ENCODE data around the gene RUFY4.

Gene RUFY4

GRCh38 chr2:218065239-218066006 is 3.6 kb upstream of the RUFY4 start:
- Histone ChIP-seq H3K4me1 (ENCODE audit: insufficient read depth, low read length) (no peaks in the 10 kb centered on the region), H3K9ac (ENCODE audit: low read depth, low read length) (no peak overlapping the region), H3K36me3 (ENCODE audit: insufficient read depth, low read length) (no peaks in the 10 kb centered on the region), H3K9me3 (ENCODE audit: control insufficient read depth, insufficient read depth, low read length) (no peaks in the 10 kb centered on the region)

- Histone ChIP-seq H3K9ac (ENCODE audit: low read depth, low read length) (no peak overlapping the region), H3K4me1 (ENCODE audit: insufficient read depth, low read length) (no peaks in the 10 kb centered on the region), H3K9me3 (ENCODE audit: control insufficient read depth, insufficient read depth, low read length) (no peaks in the 10 kb centered on the region), H3K36me3 (ENCODE audit: insufficient read depth, low read length) (no peaks in the 10 kb centered on the region)
Observed at GRCh38 chr2:218066926-218067515, 2.0 kb upstream of the RUFY4 start.

GRCh38 chr2:218067523-218067922 is 1.5 kb upstream of the RUFY4 start:
- H3K9me3 ChIP-seq (ENCODE audit: control insufficient read depth, insufficient read depth, low read length): no peaks in the 10 kb centered on the region
- H3K4me1 ChIP-seq (ENCODE audit: insufficient read depth, low read length): no peaks in the 10 kb centered on the region
- H3K36me3 ChIP-seq (ENCODE audit: insufficient read depth, low read length): no peaks in the 10 kb centered on the region
- no peak overlapping the region for H3K9ac ChIP-seq (ENCODE audit: low read depth, low read length)

GRCh38 chr2:218069606-218070300 is 700 bp downstream of the RUFY4 start:
- no peak overlapping the region for H3K9ac ChIP-seq (ENCODE audit: low read depth, low read length)
- no peaks in the 10 kb centered on the region for H3K36me3 ChIP-seq (ENCODE audit: insufficient read depth, low read length)
- H3K4me1 ChIP-seq (ENCODE audit: insufficient read depth, low read length): no peaks in the 10 kb centered on the region

GRCh38 chr2:218070587-218070986 is 1.5 kb downstream of the RUFY4 start:
- no peaks in the 10 kb centered on the region for H3K9me3 ChIP-seq (ENCODE audit: control insufficient read depth, insufficient read depth, low read length)
- H3K4me1 ChIP-seq (ENCODE audit: insufficient read depth, low read length): no peaks in the 10 kb centered on the region
- H3K36me3 ChIP-seq (ENCODE audit: insufficient read depth, low read length): no peaks in the 10 kb centered on the region
- H3K9ac ChIP-seq (ENCODE audit: low read depth, low read length): no peak overlapping the region

More at GRCh38 chr2:218069606-218070300, 700 bp downstream of the RUFY4 start:
- H3K9me3 ChIP-seq (ENCODE audit: control insufficient read depth, insufficient read depth, low read length): no peaks in the 10 kb centered on the region

GRCh38 chr2:218071218-218071937 is 2.3 kb downstream of the RUFY4 start:
- no peaks in the 10 kb centered on the region for H3K9me3 ChIP-seq (ENCODE audit: control insufficient read depth, insufficient read depth, low read length)
- no peaks in the 10 kb centered on the region for H3K36me3 ChIP-seq (ENCODE audit: insufficient read depth, low read length)
- H3K4me1 ChIP-seq (ENCODE audit: insufficient read depth, low read length): no peaks in the 10 kb centered on the region; the same call in 1 of the 2 replicates
- H3K9ac ChIP-seq (ENCODE audit: low read depth, low read length): no peak overlapping the region

- Histone ChIP-seq H3K9me3 (ENCODE audit: control insufficient read depth, insufficient read depth, low read length) (no peaks in the 10 kb centered on the region), H3K36me3 (ENCODE audit: insufficient read depth, low read length) (no peaks in the 10 kb centered on the region), H3K9ac (ENCODE audit: low read depth, low read length) (no peak overlapping the region), H3K4me1 (ENCODE audit: insufficient read depth, low read length) (no peaks in the 10 kb centered on the region; the same call in 1 of the 2 replicates)
Observed at GRCh38 chr2:218072002-218072401, 2.9 kb downstream of the RUFY4 start.

GRCh38 chr2:218072478-218073024 is 3.5 kb downstream of the RUFY4 start:
- H3K4me1 ChIP-seq (ENCODE audit: insufficient read depth, low read length): no peaks in the 10 kb centered on the region; the same call in 1 of the 2 replicates
- no peaks in the 10 kb centered on the region for H3K36me3 ChIP-seq (ENCODE audit: insufficient read depth, low read length)
- no peak overlapping the region for H3K9ac ChIP-seq (ENCODE audit: low read depth, low read length)

GRCh38 chr2:218073185-218073584 is 4.1 kb downstream of the RUFY4 start:
- H3K4me1 ChIP-seq (ENCODE audit: insufficient read depth, low read length): no peaks in the 10 kb centered on the region; the same call in 1 of the 2 replicates
- no peak overlapping the region for H3K9ac ChIP-seq (ENCODE audit: low read depth, low read length)
- H3K9me3 ChIP-seq (ENCODE audit: control insufficient read depth, insufficient read depth, low read length): no peaks in the 10 kb centered on the region
- H3K36me3 ChIP-seq (ENCODE audit: insufficient read depth, low read length): no peaks in the 10 kb centered on the region

More at GRCh38 chr2:218072478-218073024, 3.5 kb downstream of the RUFY4 start:
- H3K9me3 ChIP-seq (ENCODE audit: control insufficient read depth, insufficient read depth, low read length): no peaks in the 10 kb centered on the region

GRCh38 chr2:218074031-218074430 is 5.0 kb downstream of the RUFY4 start:
- Histone ChIP-seq H3K9me3 (ENCODE audit: control insufficient read depth, insufficient read depth, low read length) (no peaks in the 10 kb centered on the region), H3K4me1 (ENCODE audit: insufficient read depth, low read length) (no peaks in the 10 kb centered on the region; the same call in 1 of the 2 replicates), H3K9ac (ENCODE audit: low read depth, low read length) (no peak overlapping the region), H3K36me3 (ENCODE audit: insufficient read depth, low read length) (no peaks in the 10 kb centered on the region)

- H3K4me1 ChIP-seq (ENCODE audit: insufficient read depth, low read length): no peaks in the 10 kb centered on the region; the same call in 1 of the 2 replicates
- H3K9ac ChIP-seq (ENCODE audit: low read depth, low read length): no peak overlapping the region
- no peaks in the 10 kb centered on the region for H3K9me3 ChIP-seq (ENCODE audit: control insufficient read depth, insufficient read depth, low read length)
- no peaks in the 10 kb centered on the region for H3K36me3 ChIP-seq (ENCODE audit: insufficient read depth, low read length)
Observed at GRCh38 chr2:218075975-218076811, 7.1 kb downstream of the RUFY4 start.

- no peaks in the 10 kb centered on the region for H3K36me3 ChIP-seq (ENCODE audit: insufficient read depth, low read length)
- H3K4me1 ChIP-seq (ENCODE audit: insufficient read depth, low read length): no peaks in the 10 kb centered on the region; the same call in 1 of the 2 replicates
- no peak overlapping the region for H3K9ac ChIP-seq (ENCODE audit: low read depth, low read length)
- no peaks in the 10 kb centered on the region for H3K9me3 ChIP-seq (ENCODE audit: control insufficient read depth, insufficient read depth, low read length)
Observed at GRCh38 chr2:218077464-218078216, 8.6 kb downstream of the RUFY4 start.
